Measurements from ENCODE around the gene NHSL2. TPM values are rescaled to one million over a fixed set of nuclear protein-coding genes. Genes with fewer than 3 reads are reported as not detected.

Gene NHSL2
- total and polyA plus RNA-seq, 7 experiments from 2014 or later = 0.18 to 17.0 (median 0.54) TPM

GRCh38 chrX:72080800-72081199 lies 170.2 kb downstream of the NHSL2 start:
- DNase-seq = no peak
- H3K27ac ChIP-seq (ENCODE audit: low read depth, low read length) = no peak overlapping the region
- no peak overlapping the region for H3K4me3 Mint-ChIP-seq
- intact Hi-C loops (cut with micrococcal nuclease) = no loop called here
- CTCF ChIA-PET = no interaction called here
- H3K9me3 ChIP-seq (ENCODE audit: control insufficient read depth in 2 of 3, low read length in 3 of 3) = no peaks in the 10 kb centered on the region
- H3K27ac Mint-ChIP-seq = no peak overlapping the region
- H3K27me3 ChIP-seq (ENCODE audit: control insufficient read depth in 2 of 2, insufficient read depth in 2 of 2, low read length in 2 of 2) = no peaks in the 10 kb centered on the region
- H3K4me3 ChIP-seq (ENCODE audit: low read length) = no peak overlapping the region
- peaks cover 0 to 17% (median 10%) of the 10 kb centered on the region in 7 donors for H3K4me1 Mint-ChIP-seq
- no peak for ATAC-seq
- peaks cover 0 to 2% (median 0%) of the 10 kb centered on the region in 11 donors for H3K9me3 Mint-ChIP-seq
- POLR2A ChIA-PET = no interaction called here
- no peaks in the 10 kb centered on the region for H3K36me3 ChIP-seq (ENCODE audit: control insufficient read depth in 2 of 3, insufficient read depth in 3 of 3, low read length in 3 of 3)
- peaks cover 0 to 42% (median 0%) of the 10 kb centered on the region in 5 donors for H3K27me3 Mint-ChIP-seq
- no peaks in the 10 kb centered on the region for H3K36me3 Mint-ChIP-seq
- peaks cover 0 to 11% of the 10 kb centered on the region in 2 donors for H3K4me1 ChIP-seq (ENCODE audit: control insufficient read depth in 2 of 2, insufficient read depth in 2 of 2, low read length in 2 of 2)

GRCh38 chrX:72081605-72082320 lies 171.1 kb downstream of the NHSL2 start:
- H3K27me3 ChIP-seq (ENCODE audit: control insufficient read depth in 2 of 2, insufficient read depth in 2 of 2, low read length in 2 of 2) = no peaks in the 10 kb centered on the region
- Mint-ChIP-seq H3K4me3 (no peak overlapping the region), H3K27me3 (peaks cover 0 to 41% (median 0%) of the 10 kb centered on the region in 5 donors), H3K27ac (no peak overlapping the region), H3K36me3 (no peaks in the 10 kb centered on the region), H3K4me1 (peaks cover 0 to 17% (median 10%) of the 10 kb centered on the region in 7 donors), H3K9me3 (peaks cover 0 to 2% (median 0%) of the 10 kb centered on the region in 11 donors)
- DNase-seq = no peak
- peaks cover 0 to 11% of the 10 kb centered on the region in 2 donors for H3K4me1 ChIP-seq (ENCODE audit: control insufficient read depth in 2 of 2, insufficient read depth in 2 of 2, low read length in 2 of 2)
- no peak overlapping the region for H3K27ac ChIP-seq (ENCODE audit: low read depth, low read length)
- intact Hi-C loops (cut with micrococcal nuclease) = no loop called here
- H3K9me3 ChIP-seq (ENCODE audit: control insufficient read depth in 2 of 3, low read length in 3 of 3) = no peaks in the 10 kb centered on the region
- CTCF ChIA-PET = no interaction called here
- H3K4me3 ChIP-seq (ENCODE audit: low read length) = no peak overlapping the region
- no peaks in the 10 kb centered on the region for H3K36me3 ChIP-seq (ENCODE audit: control insufficient read depth in 2 of 3, insufficient read depth in 3 of 3, low read length in 3 of 3)
- no peak for ATAC-seq
- POLR2A ChIA-PET = no interaction called here

GRCh38 chrX:72083291-72083690 lies 172.6 kb downstream of the NHSL2 start:
- Mint-ChIP-seq H3K4me3 (no peak overlapping the region), H3K36me3 (no peaks in the 10 kb centered on the region), H3K27ac (no peak overlapping the region), H3K4me1 (peaks cover 0 to 10% (median 6%) of the 10 kb centered on the region in 7 donors), H3K27me3 (peaks cover 0 to 41% (median 0%) of the 10 kb centered on the region in 5 donors), H3K9me3 (peaks cover 0 to 2% (median 0%) of the 10 kb centered on the region in 11 donors)
- H3K4me1 ChIP-seq (ENCODE audit: control insufficient read depth in 2 of 2, insufficient read depth in 2 of 2, low read length in 2 of 2) = peaks cover 0 to 4% of the 10 kb centered on the region in 2 donors
- H3K4me3 ChIP-seq (ENCODE audit: low read length) = no peak overlapping the region
- no peaks in the 10 kb centered on the region for H3K36me3 ChIP-seq (ENCODE audit: control insufficient read depth in 2 of 3, insufficient read depth in 3 of 3, low read length in 3 of 3)
- H3K27ac ChIP-seq (ENCODE audit: low read depth, low read length) = no peak overlapping the region
- intact Hi-C loops (cut with micrococcal nuclease) = no loop called here
- H3K27me3 ChIP-seq (ENCODE audit: control insufficient read depth in 2 of 2, insufficient read depth in 2 of 2, low read length in 2 of 2) = no peaks in the 10 kb centered on the region
- ChIA-PET CTCF (no interaction called here), POLR2A (no interaction called here)
- ATAC-seq = no peak
- H3K9me3 ChIP-seq (ENCODE audit: control insufficient read depth in 2 of 3, low read length in 3 of 3) = no peaks in the 10 kb centered on the region
- no peak for DNase-seq

GRCh38 chrX:72084114-72084513 lies 173.5 kb downstream of the NHSL2 start:
- H3K27ac ChIP-seq (ENCODE audit: low read depth, low read length) = no peak overlapping the region
- H3K27me3 ChIP-seq (ENCODE audit: control insufficient read depth in 2 of 2, insufficient read depth in 2 of 2, low read length in 2 of 2) = no peaks in the 10 kb centered on the region
- H3K4me1 ChIP-seq (ENCODE audit: control insufficient read depth in 2 of 2, insufficient read depth in 2 of 2, low read length in 2 of 2) = no peaks in the 10 kb centered on the region
- H3K27ac Mint-ChIP-seq = no peak overlapping the region
- intact Hi-C loops (cut with micrococcal nuclease) = no loop called here
- H3K36me3 Mint-ChIP-seq = no peaks in the 10 kb centered on the region
- ChIA-PET CTCF (no interaction called here), POLR2A (no interaction called here)
- no peak for ATAC-seq
- H3K36me3 ChIP-seq (ENCODE audit: control insufficient read depth in 2 of 3, insufficient read depth in 3 of 3, low read length in 3 of 3) = no peaks in the 10 kb centered on the region
- H3K4me1 Mint-ChIP-seq = peaks cover 0 to 2% (median 0%) of the 10 kb centered on the region in 7 donors
- H3K4me3 Mint-ChIP-seq = no peak overlapping the region
- H3K9me3 ChIP-seq (ENCODE audit: control insufficient read depth in 2 of 3, low read length in 3 of 3) = no peaks in the 10 kb centered on the region
- no peak overlapping the region for H3K4me3 ChIP-seq (ENCODE audit: low read length)
- DNase-seq = no peak
- H3K27me3 Mint-ChIP-seq = peaks cover 0 to 38% (median 1%) of the 10 kb centered on the region in 5 donors
- peaks cover 0 to 2% (median 0%) of the 10 kb centered on the region in 11 donors for H3K9me3 Mint-ChIP-seq

- ChIA-PET CTCF (no interaction called here), POLR2A (interaction anchor here (0.8 kb wide), 1 partner anchor 25 kb away, joined by 3 read pairs; no protein-coding TSS in a partner anchor)
- no peaks in the 10 kb centered on the region for H3K9me3 ChIP-seq (ENCODE audit: control insufficient read depth in 2 of 3, low read length in 3 of 3)
- Mint-ChIP-seq H3K4me3 (no peak overlapping the region), H3K36me3 (no peaks in the 10 kb centered on the region), H3K27me3 (peaks cover 0 to 37% (median 3%) of the 10 kb centered on the region in 5 donors), H3K9me3 (peaks cover 0 to 4% (median 0%) of the 10 kb centered on the region in 11 donors), H3K27ac (no peak overlapping the region), H3K4me1 (no peaks in the 10 kb centered on the region)
- H3K27me3 ChIP-seq (ENCODE audit: control insufficient read depth in 2 of 2, insufficient read depth in 2 of 2, low read length in 2 of 2) = no peaks in the 10 kb centered on the region
- H3K4me3 ChIP-seq (ENCODE audit: low read length) = no peak overlapping the region
- H3K27ac ChIP-seq (ENCODE audit: low read depth, low read length) = no peak overlapping the region
- DNase-seq (no peak), ATAC-seq (no peak)
- no peaks in the 10 kb centered on the region for H3K4me1 ChIP-seq (ENCODE audit: control insufficient read depth in 2 of 2, insufficient read depth in 2 of 2, low read length in 2 of 2)
- intact Hi-C loops (cut with micrococcal nuclease) = no loop called here
- no peaks in the 10 kb centered on the region for H3K36me3 ChIP-seq (ENCODE audit: control insufficient read depth in 2 of 3, insufficient read depth in 3 of 3, low read length in 3 of 3)
These were observed 176.3 kb downstream of the NHSL2 start for GRCh38 chrX:72086995-72087394.

GRCh38 chrX:72088761-72089160 lies 178.1 kb downstream of the NHSL2 start:
- Histone ChIP-seq H3K27me3 (ENCODE audit: control insufficient read depth in 2 of 2, insufficient read depth in 2 of 2, low read length in 2 of 2) (no peaks in the 10 kb centered on the region), H3K36me3 (ENCODE audit: control insufficient read depth in 2 of 3, insufficient read depth in 3 of 3, low read length in 3 of 3) (no peaks in the 10 kb centered on the region), H3K4me1 (ENCODE audit: control insufficient read depth in 2 of 2, insufficient read depth in 2 of 2, low read length in 2 of 2) (no peaks in the 10 kb centered on the region), H3K4me3 (ENCODE audit: low read length) (no peak overlapping the region), H3K27ac (ENCODE audit: low read depth, low read length) (no peak overlapping the region), H3K9me3 (ENCODE audit: control insufficient read depth in 2 of 3, low read length in 3 of 3) (no peaks in the 10 kb centered on the region)
- ATAC-seq (no peak), DNase-seq (no peak)
- ChIA-PET CTCF (no interaction called here), POLR2A (no interaction called here)
- intact Hi-C loops (cut with micrococcal nuclease) = no loop called here
- Mint-ChIP-seq H3K36me3 (no peaks in the 10 kb centered on the region), H3K4me3 (no peak overlapping the region), H3K4me1 (no peaks in the 10 kb centered on the region), H3K9me3 (peaks cover 0 to 4% (median 0%) of the 10 kb centered on the region in 11 donors), H3K27ac (no peak overlapping the region), H3K27me3 (peaks cover 0 to 45% (median 3%) of the 10 kb centered on the region in 5 donors)

- intact Hi-C loops (cut with micrococcal nuclease) = no loop called here
- H3K36me3 Mint-ChIP-seq = no peaks in the 10 kb centered on the region
- POLR2A ChIA-PET = no interaction called here
These were observed 178.6 kb downstream of the NHSL2 start for GRCh38 chrX:72089254-72089653.

More at GRCh38 chrX:72089254-72089653, 178.6 kb downstream of the NHSL2 start:
- peaks cover 0 to 43% (median 3%) of the 10 kb centered on the region in 5 donors for H3K27me3 Mint-ChIP-seq
- no peak overlapping the region for H3K4me3 Mint-ChIP-seq
- no peak overlapping the region for H3K27ac Mint-ChIP-seq
- H3K4me1 Mint-ChIP-seq = no peaks in the 10 kb centered on the region
- Histone ChIP-seq H3K27ac (ENCODE audit: low read depth, low read length) (no peak overlapping the region), H3K4me3 (ENCODE audit: low read length) (no peak overlapping the region), H3K4me1 (ENCODE audit: control insufficient read depth in 2 of 2, insufficient read depth in 2 of 2, low read length in 2 of 2) (no peaks in the 10 kb centered on the region), H3K9me3 (ENCODE audit: control insufficient read depth in 2 of 3, low read length in 3 of 3) (no peaks in the 10 kb centered on the region), H3K36me3 (ENCODE audit: control insufficient read depth in 2 of 3, insufficient read depth in 3 of 3, low read length in 3 of 3) (no peaks in the 10 kb centered on the region), H3K27me3 (ENCODE audit: control insufficient read depth in 2 of 2, insufficient read depth in 2 of 2, low read length in 2 of 2) (no peaks in the 10 kb centered on the region)
- peaks cover 0 to 4% (median 0%) of the 10 kb centered on the region in 11 donors for H3K9me3 Mint-ChIP-seq
- ATAC-seq = no peak
- no peak for DNase-seq
- CTCF ChIA-PET = no interaction called here
